GM20000 (cell line): ENCODE data around the gene DOK7.

ENCODE experiments used
- DNase-seq: peaks from one replicate; pipeline ENCODE4 v3.0.0; 2012; ENCODE audit warnings: low spot score
- CTCF ChIP-seq: IDR thresholded peaks from 2 replicates; pipeline ENCODE4 v1.5.1; 2012; ENCODE audit warnings: mild to moderate bottlenecking, control low read depth; ENCODE audit errors: extremely low read depth, missing control alignments

DOK7 gene

GRCh38 chr4:3440979-3441500 lies 22.1 kb upstream of the DOK7 start:
- no peak for TF ChIP-seq CTCF
- DNase-seq = no peak

- no peak for DNase-seq
- TF ChIP-seq CTCF = no peak
These were observed 21.3 kb upstream of the DOK7 start, which contains the start of gene HGFAC for GRCh38 chr4:3441501-3442459. Gene HGFAC (plus strand): TSS chr4:3441968. CDS start chr4:3442002, 34 bp downstream.

- TF ChIP-seq CTCF = no peak
- no peak for DNase-seq
These were observed 20.6 kb upstream of the DOK7 start for GRCh38 chr4:3442460-3442958.

- peak; percentile 96 for DNase-seq
- peak; percentile 100 for TF ChIP-seq CTCF
These were observed 20.0 kb upstream of the DOK7 start for GRCh38 chr4:3442959-3443749.

GRCh38 chr4:3443750-3444309 lies 19.3 kb upstream of the DOK7 start:
- no peak for TF ChIP-seq CTCF
- DNase-seq = no peak

GRCh38 chr4:3444351-3445110 lies 18.6 kb upstream of the DOK7 start:
- no peak for DNase-seq
- TF ChIP-seq CTCF = no peak
